NCI-H2196 (cell line): ENCODE measurements around the gene HEMGN.

Source experiments
- DNase-seq: peaks from one replicate; lab custom pipeline; 2025; ENCODE audit not compliant: unreplicated experiment; lab: John Stamatoyannopoulos, UW

The HEMGN gene

GRCh38 chr9:97900738-97901565, 37.0 kb downstream of the HEMGN start:
- peak; percentile 39 for DNase-seq

- no peak for DNase-seq
Measured at GRCh38 chr9:97900103-97900737, 37.8 kb downstream of the HEMGN start.

- no peak for DNase-seq
Measured at GRCh38 chr9:97895695-97896332, 42.2 kb downstream of the HEMGN start.

- no peak for DNase-seq
Measured at GRCh38 chr9:97895211-97895610, 42.8 kb downstream of the HEMGN start.

- DNase-seq = no peak
Measured at GRCh38 chr9:97892421-97892820, 45.6 kb downstream of the HEMGN start.

- DNase-seq = no peak
Measured at GRCh38 chr9:97891736-97892135, 46.2 kb downstream of the HEMGN start.

GRCh38 chr9:97889941-97890887, 47.8 kb downstream of the HEMGN start:
- no peak for DNase-seq

- DNase-seq = no peak
Measured at GRCh38 chr9:97880336-97880735, 57.6 kb downstream of the HEMGN start.
